Measurements from ENCODE around the gene ERICH2.

GRCh38 chr2:170733798-170734600 is 36.2 kb upstream of the ERICH2 start:
- no peak for TF ChIP-seq POLR2AphosphoS5 (IDR thresholded peaks at IDR 0.05)
- TF ChIP-seq, protein P1, sequence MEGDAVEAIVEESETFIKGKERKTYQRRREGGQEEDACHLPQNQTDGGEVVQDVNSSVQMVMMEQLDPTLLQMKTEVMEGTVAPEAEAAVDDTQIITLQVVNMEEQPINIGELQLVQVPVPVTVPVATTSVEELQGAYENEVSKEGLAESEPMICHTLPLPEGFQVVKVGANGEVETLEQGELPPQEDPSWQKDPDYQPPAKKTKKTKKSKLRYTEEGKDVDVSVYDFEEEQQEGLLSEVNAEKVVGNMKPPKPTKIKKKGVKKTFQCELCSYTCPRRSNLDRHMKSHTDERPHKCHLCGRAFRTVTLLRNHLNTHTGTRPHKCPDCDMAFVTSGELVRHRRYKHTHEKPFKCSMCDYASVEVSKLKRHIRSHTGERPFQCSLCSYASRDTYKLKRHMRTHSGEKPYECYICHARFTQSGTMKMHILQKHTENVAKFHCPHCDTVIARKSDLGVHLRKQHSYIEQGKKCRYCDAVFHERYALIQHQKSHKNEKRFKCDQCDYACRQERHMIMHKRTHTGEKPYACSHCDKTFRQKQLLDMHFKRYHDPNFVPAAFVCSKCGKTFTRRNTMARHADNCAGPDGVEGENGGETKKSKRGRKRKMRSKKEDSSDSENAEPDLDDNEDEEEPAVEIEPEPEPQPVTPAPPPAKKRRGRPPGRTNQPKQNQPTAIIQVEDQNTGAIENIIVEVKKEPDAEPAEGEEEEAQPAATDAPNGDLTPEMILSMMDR (IDR thresholded peaks at IDR 0.05), result no peak
- no peak for TF ChIP-seq POLR2A (IDR thresholded peaks at IDR 0.05)
